HepG2 (cell line): ENCODE results near the gene ZBED6.

Experiments used
- ARID2 ChIP-seq: sonication (generic); formaldehyde crosslinking; IDR thresholded peaks from 2 replicates; pipeline ENCODE4 v1.8.1; 2022; ENCODE audit warnings: mild to moderate bottlenecking, missing genetic modification reagents, borderline replicate concordance
- ATRX ChIP-seq: sonication (generic); formaldehyde crosslinking; IDR thresholded peaks from 2 replicates; pipeline ENCODE4 v1.4.0; 2020; ENCODE audit warnings: missing genetic modification reagents, borderline replicate concordance
- BRF2 ChIP-seq: sonication (generic); formaldehyde crosslinking; IDR thresholded peaks from 2 replicates; pipeline ENCODE4 v1.8.1; 2022; ENCODE audit warnings: mild to moderate bottlenecking, missing genetic modification reagents
- CTCF ChIP-seq: sonication (generic); formaldehyde crosslinking; IDR thresholded peaks from 2 replicates; pipeline ENCODE4 v1.5.0; 2020; ENCODE audit warnings: mild to moderate bottlenecking, missing genetic modification reagents, moderate library complexity
- EP300 ChIP-seq, 3 experiments: sonication (generic) in 1 of 3; formaldehyde crosslinking in 1 of 3; IDR thresholded peaks; 2 replicates each; pipeline versions ENCODE4 v1.5.1 to v1.6.1; 2011 to 2020; ENCODE audit warnings: low read depth in 2 of 3, low read length in 2 of 3, borderline replicate concordance in 1 of 3, improper control_type of control experiment in 1 of 3, mild to moderate bottlenecking in 1 of 3, missing genetic modification reagents in 1 of 3, moderate library complexity in 1 of 3
- GFI1 ChIP-seq: sonication (generic); formaldehyde crosslinking; IDR thresholded peaks from 2 replicates; pipeline ENCODE4 v1.5.0; 2020; ENCODE audit warnings: missing genetic modification reagents, mild to moderate bottlenecking, borderline replicate concordance
- MED1 ChIP-seq: sonication (generic); formaldehyde crosslinking; IDR thresholded peaks from 2 replicates; pipeline ENCODE4 v1.4.0; 2020; ENCODE audit warnings: missing genetic modification reagents
- PHF8 ChIP-seq: sonication (generic); formaldehyde crosslinking; IDR thresholded peaks from 2 replicates; pipeline ENCODE4 v1.5.0; 2020; ENCODE audit warnings: missing genetic modification reagents
- POLR2AphosphoS5 ChIP-seq: IDR thresholded peaks from 2 replicates; pipeline ENCODE4 v1.6.1; 2012; ENCODE audit warnings: low read depth, low read length
- ZBTB1 ChIP-seq: sonication (generic); formaldehyde crosslinking; IDR thresholded peaks from 2 replicates; pipeline ENCODE4 v1.4.0; 2020; ENCODE audit warnings: missing genetic modification reagents, borderline replicate concordance
- ZNF3 ChIP-seq: IDR thresholded peaks from 2 replicates; pipeline ENCODE4 v1.7.0; 2017; ENCODE audit warnings: inconsistent platforms
- TF ChIP-seq, protein P1 (sequence below): sonication (generic); formaldehyde crosslinking; IDR thresholded peaks from 2 replicates; pipeline ENCODE4 v1.4.0; 2020; ENCODE audit warnings: missing genetic modification reagents; ENCODE audit errors: not compliant biosample characterization
- TF ChIP-seq, protein P2 (sequence below): IDR thresholded peaks from 2 replicates; pipeline ENCODE4 v1.6.1; 2012; ENCODE audit warnings: inconsistent platforms
- TF ChIP-seq, protein P3 (sequence below): sonication (generic); formaldehyde crosslinking; IDR thresholded peaks from 2 replicates; pipeline ENCODE4 v1.5.1; 2020; ENCODE audit warnings: mild to moderate bottlenecking, missing genetic modification reagents, moderate library complexity

- TF ChIP-seq, protein P1, sequence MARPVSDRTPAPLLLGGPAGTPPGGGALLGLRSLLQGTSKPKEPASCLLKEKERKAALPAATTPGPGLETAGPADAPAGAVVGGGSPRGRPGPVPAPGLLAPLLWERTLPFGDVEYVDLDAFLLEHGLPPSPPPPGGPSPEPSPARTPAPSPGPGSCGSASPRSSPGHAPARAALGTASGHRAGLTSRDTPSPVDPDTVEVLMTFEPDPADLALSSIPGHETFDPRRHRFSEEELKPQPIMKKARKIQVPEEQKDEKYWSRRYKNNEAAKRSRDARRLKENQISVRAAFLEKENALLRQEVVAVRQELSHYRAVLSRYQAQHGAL (CRISPR knock-in tag) = no peak
- TF ChIP-seq BRF2 (CRISPR knock-in tag) (no peak), GFI1 (no peak), EP300 (IDR thresholded peaks at IDR 0.05; ENCODE audit: low read depth in 2 of 2, low read length in 2 of 2) (no peak), EP300 (CRISPR knock-in tag; IDR thresholded peaks at IDR 0.05; ENCODE audit: borderline replicate concordance) (no peak), CTCF (no peak), ATRX (CRISPR knock-in tag) (no peak), ARID2 (CRISPR knock-in tag) (no peak), POLR2AphosphoS5 (no peak), ZNF3 (CRISPR knock-in tag) (no peak), MED1 (no peak), ZBTB1 (CRISPR knock-in tag) (no peak), PHF8 (CRISPR knock-in tag) (no peak)
- TF ChIP-seq, protein P2, sequence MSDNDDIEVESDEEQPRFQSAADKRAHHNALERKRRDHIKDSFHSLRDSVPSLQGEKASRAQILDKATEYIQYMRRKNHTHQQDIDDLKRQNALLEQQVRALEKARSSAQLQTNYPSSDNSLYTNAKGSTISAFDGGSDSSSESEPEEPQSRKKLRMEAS = no peak
- TF ChIP-seq, protein P3, sequence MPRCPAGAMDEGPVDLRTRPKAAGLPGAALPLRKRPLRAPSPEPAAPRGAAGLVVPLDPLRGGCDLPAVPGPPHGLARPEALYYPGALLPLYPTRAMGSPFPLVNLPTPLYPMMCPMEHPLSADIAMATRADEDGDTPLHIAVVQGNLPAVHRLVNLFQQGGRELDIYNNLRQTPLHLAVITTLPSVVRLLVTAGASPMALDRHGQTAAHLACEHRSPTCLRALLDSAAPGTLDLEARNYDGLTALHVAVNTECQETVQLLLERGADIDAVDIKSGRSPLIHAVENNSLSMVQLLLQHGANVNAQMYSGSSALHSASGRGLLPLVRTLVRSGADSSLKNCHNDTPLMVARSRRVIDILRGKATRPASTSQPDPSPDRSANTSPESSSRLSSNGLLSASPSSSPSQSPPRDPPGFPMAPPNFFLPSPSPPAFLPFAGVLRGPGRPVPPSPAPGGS (CRISPR knock-in tag) = no peak
Observed at GRCh38 chr1:203756036-203756435, 39.4 kb upstream of the ZBED6 start.
